Suprapubic skin (tissue), 4 donors: Measurements from ENCODE around the gene THUMPD1. TPM values are rescaled to one million over a fixed set of nuclear protein-coding genes. Genes with fewer than 3 reads are reported as not detected.
"Not testable (repeated sequence)": the region's sequence is repeated elsewhere in the genome, so short reads cannot be mapped to it uniquely, and the experiment has no call there.

Experiments
- DNase-seq, 2 donors: peaks; one replicate each; pipeline ENCODE4 v3.0.0-alpha.2; 2019; ENCODE audit warnings: low spot score in 2 of 2
- H3K27ac ChIP-seq: fragments of 200-600 bp; sonication (generic); one replicate; pipeline ENCODE4 v1.5.1; 2019
- H3K27me3 ChIP-seq: fragments of 200-600 bp; sonication (generic); one replicate; pipeline ENCODE4 v1.5.1; 2019
- H3K36me3 ChIP-seq: fragments of 200-600 bp; sonication (generic); one replicate; pipeline ENCODE4 v1.5.1; 2019
- H3K4me1 ChIP-seq: fragments of 200-600 bp; sonication (generic); one replicate; pipeline ENCODE4 v1.5.1; 2019
- H3K4me3 ChIP-seq: fragments of 200-600 bp; sonication (generic); one replicate; pipeline ENCODE4 v1.5.1; 2019; ENCODE audit warnings: mild to moderate bottlenecking
- H3K9me3 ChIP-seq: fragments of 200-600 bp; sonication (generic); one replicate; pipeline ENCODE4 v1.5.1; 2019
- EP300 ChIP-seq: sonication (generic); formaldehyde crosslinking; IDR thresholded peaks from one replicate; pipeline ENCODE4 v1.6.1; 2017; ENCODE audit warnings: antibody characterized with exemption
- POLR2A ChIP-seq, 2 donors: fragments of 450-650 bp; IDR thresholded peaks; one replicate each; pipeline ENCODE4 v1.6.1; 2017; ENCODE audit warnings: antibody characterized with exemption in 2 of 2, mild to moderate bottlenecking in 2 of 2, moderate library complexity in 2 of 2
- POLR2AphosphoS5 ChIP-seq, 3 donors: sonication (generic); formaldehyde crosslinking; IDR thresholded peaks; one replicate each; pipeline ENCODE4 v1.6.1; 2017; ENCODE audit warnings: antibody characterized with exemption in 3 of 3
- WGBS: methylation state at CpG from one replicate; pipeline ENCODE4 v1.1.5; 2018; 5-methylcytosine and 5-hydroxymethylcytosine counted together
- total RNA-seq, 4 donors: library from RNA; depleted of rRNA; stranded (reverse); fragments of >200 nt; gene quantifications; one replicate each; pipeline ENCODE4 v1.1.0, GENCODE V29; 2016
- TF ChIP-seq, protein P1 (sequence below), 2 donors: fragments of 200-600 bp in 1 of 2; fragments of 450-650 bp in 1 of 2; sonication (generic) in 1 of 2; IDR thresholded peaks; one replicate each; pipeline ENCODE4 v1.5.1; 2016 to 2019; ENCODE audit warnings: antibody characterized with exemption in 2 of 2, mild to moderate bottlenecking in 1 of 2, moderate library complexity in 1 of 2

The THUMPD1 gene
- total RNA-seq, 4 donors from 2014 or later = 63.4 to 71.9 (median 64.1) TPM

DNA sequence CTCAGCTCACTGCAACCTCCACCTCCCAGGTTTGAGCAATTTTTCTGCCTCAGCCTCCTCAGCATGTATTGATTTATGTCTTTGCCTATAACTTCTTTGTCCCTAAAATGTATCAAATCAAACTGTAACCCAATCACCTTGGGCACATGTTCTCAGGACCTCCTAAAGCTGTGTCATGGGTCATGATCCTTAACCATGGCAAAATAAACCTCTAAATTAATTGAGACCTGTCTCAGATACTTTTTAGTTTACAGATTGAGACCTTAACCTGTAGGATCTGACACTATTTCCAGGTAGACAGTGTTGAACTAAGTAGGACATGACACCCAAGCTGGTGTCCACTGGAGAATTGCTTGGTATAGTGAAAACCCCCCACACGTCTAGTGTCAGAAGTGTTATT lies 19.6 kb upstream of the THUMPD1 start:
- no peaks in the 10 kb centered on the region for H3K9me3 ChIP-seq
- no peaks in the 10 kb centered on the region for H3K27me3 ChIP-seq
- no peak overlapping the region for H3K27ac ChIP-seq
- no peaks in the 10 kb centered on the region for H3K36me3 ChIP-seq
- 81% methylated on average over 1 of the region's 1 CpG for WGBS
- TF ChIP-seq POLR2AphosphoS5 (IDR thresholded peaks at IDR 0.05) (no peak), EP300 (no peak), POLR2A (IDR thresholded peaks at IDR 0.05) (no peak)
- TF ChIP-seq, protein P1, sequence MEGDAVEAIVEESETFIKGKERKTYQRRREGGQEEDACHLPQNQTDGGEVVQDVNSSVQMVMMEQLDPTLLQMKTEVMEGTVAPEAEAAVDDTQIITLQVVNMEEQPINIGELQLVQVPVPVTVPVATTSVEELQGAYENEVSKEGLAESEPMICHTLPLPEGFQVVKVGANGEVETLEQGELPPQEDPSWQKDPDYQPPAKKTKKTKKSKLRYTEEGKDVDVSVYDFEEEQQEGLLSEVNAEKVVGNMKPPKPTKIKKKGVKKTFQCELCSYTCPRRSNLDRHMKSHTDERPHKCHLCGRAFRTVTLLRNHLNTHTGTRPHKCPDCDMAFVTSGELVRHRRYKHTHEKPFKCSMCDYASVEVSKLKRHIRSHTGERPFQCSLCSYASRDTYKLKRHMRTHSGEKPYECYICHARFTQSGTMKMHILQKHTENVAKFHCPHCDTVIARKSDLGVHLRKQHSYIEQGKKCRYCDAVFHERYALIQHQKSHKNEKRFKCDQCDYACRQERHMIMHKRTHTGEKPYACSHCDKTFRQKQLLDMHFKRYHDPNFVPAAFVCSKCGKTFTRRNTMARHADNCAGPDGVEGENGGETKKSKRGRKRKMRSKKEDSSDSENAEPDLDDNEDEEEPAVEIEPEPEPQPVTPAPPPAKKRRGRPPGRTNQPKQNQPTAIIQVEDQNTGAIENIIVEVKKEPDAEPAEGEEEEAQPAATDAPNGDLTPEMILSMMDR (IDR thresholded peaks at IDR 0.05) = no peak
- H3K4me1 ChIP-seq = peaks cover 9% of the 10 kb centered on the region
- no peak overlapping the region for H3K4me3 ChIP-seq
- DNase-seq = no peak

GRCh38 chr16:20760346-20760745 lies 18.7 kb upstream of the THUMPD1 start:
- H3K27me3 ChIP-seq = no peaks in the 10 kb centered on the region
- no peak overlapping the region for H3K27ac ChIP-seq
- H3K4me1 ChIP-seq = peaks cover 9% of the 10 kb centered on the region
- no peak overlapping the region for H3K4me3 ChIP-seq
- H3K36me3 ChIP-seq = no peaks in the 10 kb centered on the region
- TF ChIP-seq POLR2A (IDR thresholded peaks at IDR 0.05) (no peak), EP300 (no peak), POLR2AphosphoS5 (IDR thresholded peaks at IDR 0.05) (no peak)
- TF ChIP-seq, protein P1 (IDR thresholded peaks at IDR 0.05) = no peak
- H3K9me3 ChIP-seq = no peaks in the 10 kb centered on the region
- DNase-seq = no peak
- WGBS = 59% methylated on average over 2 of the region's 2 CpGs

GRCh38 chr16:20755799-20756198 lies 14.2 kb upstream of the THUMPD1 start:
- not testable (repeated sequence) for H3K27me3 ChIP-seq, H3K9me3 ChIP-seq, H3K27ac ChIP-seq, H3K36me3 ChIP-seq, H3K4me1 ChIP-seq, H3K4me3 ChIP-seq, DNase-seq
- no CpG with 5 or more reads among the region's 5 CpGs for WGBS

DNA sequence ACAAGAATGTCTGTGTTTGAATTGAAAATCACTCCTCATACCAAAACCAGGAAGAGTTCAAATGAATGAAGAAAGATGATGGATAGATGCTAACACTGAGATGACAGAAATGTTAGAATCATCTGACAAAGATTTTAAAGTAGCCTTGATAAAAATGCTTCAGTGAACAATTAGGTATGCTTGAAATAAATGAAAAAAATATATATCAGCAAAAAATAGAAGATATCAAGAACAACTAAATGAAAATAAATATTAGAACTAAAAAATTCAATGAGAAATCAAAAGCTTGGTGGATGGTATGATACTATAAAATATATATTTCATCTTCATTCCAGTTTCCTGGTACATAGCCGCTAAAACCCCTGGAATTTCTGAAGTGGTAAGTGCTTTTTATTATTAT lies 13.6 kb upstream of the THUMPD1 start:
- DNase-seq = no peak
- Histone ChIP-seq H3K9me3 (no peaks in the 10 kb centered on the region), H3K27me3 (no peaks in the 10 kb centered on the region), H3K4me3 (no peak overlapping the region), H3K27ac (no peak overlapping the region), H3K36me3 (no peaks in the 10 kb centered on the region), H3K4me1 (no peaks in the 10 kb centered on the region)
- 88% methylated on average over 1 of the region's 1 CpG for WGBS
- TF ChIP-seq, protein P1 (IDR thresholded peaks at IDR 0.05) = no peak
- TF ChIP-seq POLR2A (IDR thresholded peaks at IDR 0.05) (no peak), EP300 (no peak), POLR2AphosphoS5 (IDR thresholded peaks at IDR 0.05) (no peak)

DNA sequence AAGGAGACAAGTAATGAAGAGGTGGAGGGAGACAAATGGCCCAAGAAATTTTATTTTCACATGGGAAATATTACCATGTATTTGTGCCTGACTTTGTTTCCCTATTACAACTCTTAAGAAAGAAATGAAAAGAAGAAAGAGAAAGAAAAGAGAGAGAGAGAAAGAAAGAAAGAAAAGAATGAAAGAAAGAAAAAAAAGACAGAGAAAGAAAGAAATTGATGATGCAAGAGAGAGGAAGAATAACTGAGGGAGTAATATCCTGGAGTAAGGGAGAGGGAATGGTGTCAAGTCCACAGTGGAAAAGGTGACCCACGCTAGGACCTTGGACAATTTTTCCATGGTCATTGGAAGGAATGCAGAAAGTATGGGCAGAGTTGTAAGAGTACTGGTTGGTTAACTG lies 12.1 kb upstream of the THUMPD1 start:
- Histone ChIP-seq H3K4me3 (no peak overlapping the region), H3K4me1 (no peaks in the 10 kb centered on the region), H3K27ac (no peak overlapping the region), H3K9me3 (no peaks in the 10 kb centered on the region), H3K36me3 (no peaks in the 10 kb centered on the region), H3K27me3 (no peaks in the 10 kb centered on the region)
- DNase-seq = no peak
- 65% methylated on average over 1 of the region's 1 CpG for WGBS
- TF ChIP-seq, protein P1 (IDR thresholded peaks at IDR 0.05) = no peak
- TF ChIP-seq POLR2A (IDR thresholded peaks at IDR 0.05) (no peak), POLR2AphosphoS5 (IDR thresholded peaks at IDR 0.05) (no peak), EP300 (no peak)

GRCh38 chr16:20750558-20750957 lies 8.9 kb upstream of the THUMPD1 start:
- Histone ChIP-seq H3K27ac (no peak overlapping the region), H3K4me1 (no peaks in the 10 kb centered on the region), H3K4me3 (no peak overlapping the region), H3K36me3 (no peaks in the 10 kb centered on the region), H3K27me3 (no peaks in the 10 kb centered on the region), H3K9me3 (no peaks in the 10 kb centered on the region)
- TF ChIP-seq EP300 = no peak
- TF ChIP-seq, protein P1 (IDR thresholded peaks at IDR 0.05) = no peak
- TF ChIP-seq POLR2A (IDR thresholded peaks at IDR 0.05) = no peak
- DNase-seq = no peak
- WGBS = 86% methylated on average over 1 of the region's 1 CpG
